Measurements from ENCODE around the gene MUC13.

DNA sequence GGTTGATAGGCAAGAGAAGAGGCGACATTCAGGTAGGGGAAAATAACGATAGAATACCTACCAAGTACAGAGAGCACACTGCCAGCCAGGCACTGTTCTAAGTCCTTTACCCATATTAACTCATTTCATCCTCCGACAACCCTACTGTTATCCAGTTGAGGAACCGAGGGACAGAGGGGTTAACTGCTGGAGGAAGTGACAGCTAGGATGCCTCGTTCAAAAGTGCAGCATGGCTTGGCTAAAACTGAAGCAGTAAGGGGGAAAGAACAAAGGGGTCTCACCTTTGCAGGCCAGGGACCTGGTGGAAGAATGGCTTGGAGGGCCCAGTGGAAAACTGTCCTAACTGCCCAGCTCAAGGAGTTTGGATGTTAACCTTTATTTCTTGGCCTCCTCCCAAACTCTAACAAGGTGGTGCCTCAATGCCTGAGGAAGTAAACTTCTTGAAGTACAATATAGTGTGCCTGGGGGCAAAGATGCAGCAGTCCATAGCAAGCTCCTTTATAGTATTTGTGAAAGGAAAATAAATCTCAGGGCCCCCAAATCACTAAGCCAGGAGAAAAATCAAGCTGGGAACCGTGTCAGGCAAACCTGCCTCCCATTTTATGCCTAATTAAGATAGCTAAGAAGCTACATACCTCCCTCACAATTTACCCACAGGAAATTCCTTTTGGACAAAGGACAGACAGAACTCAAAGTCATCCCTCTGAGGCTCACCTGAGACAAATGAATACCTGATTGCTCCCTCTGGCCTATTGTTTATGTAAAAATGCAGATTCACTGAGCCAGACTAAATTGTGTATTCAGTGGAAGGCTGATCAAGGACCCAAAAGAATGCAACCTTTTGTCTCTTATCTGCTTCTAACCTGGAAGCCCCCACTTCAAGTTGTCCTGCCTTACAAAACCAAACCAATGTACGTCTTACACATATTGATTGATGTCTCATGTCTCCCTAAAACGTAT is 45.8 kb downstream of the MUC13 start:
- TF ChIP-seq CTCF (conservative IDR thresholded peaks at IDR 0.05; ENCODE audit: low read length) (no peak), EZH2phosphoT487 (IDR thresholded peaks at IDR 0.05; ENCODE audit: borderline replicate concordance, low read depth, low read length) (no peak)
